ENCODE data around the gene EYA2. TPM values are rescaled to one million over a fixed set of nuclear protein-coding genes. Genes with fewer than 3 reads are reported as not detected.

The EYA2 gene
- total and polyA plus RNA-seq, 2 donors (not counting 3 experiments of a cell fraction or from before 2014, with no cell fraction given) = not detected

- Histone ChIP-seq H3K36me3 (ENCODE audit: control insufficient read depth in 2 of 2, extremely low read depth in 1 of 2, insufficient read depth in 2 of 2, low read length in 2 of 2) (no peaks in the 10 kb centered on the region), H2AFZ (ENCODE audit: low read depth, low read length) (no peak overlapping the region), H4K20me1 (replicated peaks; ENCODE audit: control insufficient read depth, extremely low read depth, insufficient read depth, low read length) (no peaks in the 10 kb centered on the region), H3K9me1 (replicated peaks; ENCODE audit: control insufficient read depth, extremely low read depth, insufficient read depth, low read length) (no peaks in the 10 kb centered on the region), H3K4me3 (replicated peaks in 1 of 3; ENCODE audit: insufficient read depth in 1 of 3, low read depth in 1 of 3, low read length in 3 of 3) (no peak overlapping the region), H3K27ac (ENCODE audit: insufficient read depth, low read depth, low read length) (no peak overlapping the region), H3K4me1 (ENCODE audit: control insufficient read depth, extremely low read depth, insufficient read depth, low read length) (no peaks in the 10 kb centered on the region), H3K79me2 (ENCODE audit: control insufficient read depth, insufficient read depth, low read length) (no peaks in the 10 kb centered on the region), H3K9ac (replicated peaks; ENCODE audit: extremely low read depth, insufficient read depth, low read length) (no peak overlapping the region), H3K9me3 (replicated peaks; ENCODE audit: control insufficient read depth, insufficient read depth, low read length) (no peaks in the 10 kb centered on the region), H3K27me3 (ENCODE audit: control insufficient read depth in 2 of 2, insufficient read depth in 2 of 2, low read length in 2 of 2) (no peaks in the 10 kb centered on the region), H3K4me2 (ENCODE audit: insufficient read depth, low read length) (no peak overlapping the region)
- intact Hi-C loops (cut with micrococcal nuclease) = no loop called here
- dilution Hi-C loops (cut with MboI; ENCODE audit: extremely low pct_ligation_motif_present, low sequenced_read_pairs) = no loop called here
- CTCF ChIA-PET = no interaction called here
- POLR2A ChIA-PET = no interaction called here
- DNase-seq (ENCODE audit: low read depth, low spot score) (no peak), FAIRE-seq (no peak)
- no TSS peak for BruUV-seq (replicated peaks)
- no peak for TF ChIP-seq MAX (IDR thresholded peaks at IDR 0.05; ENCODE audit: insufficient read depth, insufficient read length)
- no peak for TF ChIP-seq JUN (IDR thresholded peaks at IDR 0.05; ENCODE audit: borderline replicate concordance, insufficient read depth, insufficient read length, low read depth)
- TF ChIP-seq EZH2 (IDR thresholded peaks at IDR 0.05; ENCODE audit: borderline replicate concordance, low read depth, low read length, severe bottlenecking) = no peak
- TF ChIP-seq FOS (IDR thresholded peaks at IDR 0.05; ENCODE audit: borderline replicate concordance, insufficient read depth, low read length) = no peak
- no peak for TF ChIP-seq POLR2AphosphoS5 (IDR thresholded peaks at IDR 0.05; ENCODE audit: insufficient read depth, low read depth, low read length)
- no peak for TF ChIP-seq POLR2A (IDR thresholded peaks at IDR 0.05; ENCODE audit: low read depth, low read length)
- no peak for TF ChIP-seq MYC (IDR thresholded peaks at IDR 0.05; ENCODE audit: low read depth, low read length)
- TF ChIP-seq GATA2 (IDR thresholded peaks at IDR 0.05; ENCODE audit: insufficient read depth, insufficient read length, low read depth, low read length) = no peak
- no peak for TF ChIP-seq CTCF (IDR thresholded peaks at IDR 0.05; ENCODE audit: extremely low read depth in 1 of 2, insufficient read depth in 1 of 2, low read depth in 1 of 2, low read length in 2 of 2)
Observed at GRCh38 chr20:46916258-46916603, 21.6 kb downstream of the EYA2 start.

Data from endothelial cell of umbilical vein (primary cell).